ENCODE results near the gene BICRA. TPM values are rescaled to one million over a fixed set of nuclear protein-coding genes. Genes with fewer than 3 reads are reported as not detected.
A peak's percentile ranks its signal among the peaks of the same experiment; 100 is the strongest.

Gene BICRA
- total RNA-seq, 1 experiment from 2014 or later = 29.3 TPM

GRCh38 chr19:47661611-47662010 is 52.7 kb downstream of the BICRA start:
- no peak overlapping the region for H2BK120ac ChIP-seq (ENCODE audit: low read depth, low read length, poor library complexity, severe bottlenecking)
- no peak overlapping the region for H2BK12ac ChIP-seq (ENCODE audit: insufficient read length, low read depth, low read length)
- H3K27me3 Mint-ChIP-seq (ENCODE audit: low read depth) = no peaks in the 10 kb centered on the region
- H3K9me3 Mint-ChIP-seq = no peaks in the 10 kb centered on the region
- H3K27ac Mint-ChIP-seq = peak overlapping the region; percentile 48 to 64 (median 53); a peak in 4 of 7 replicates
- H3K9ac ChIP-seq (ENCODE audit: extremely low read depth, insufficient read length, low read length) = no peak overlapping the region
- H2AFZ ChIP-seq (ENCODE audit: low read length) = no peak overlapping the region
- H3K23me2 ChIP-seq (ENCODE audit: insufficient read length, low read depth, low read length, poor library complexity, severe bottlenecking) = no peaks in the 10 kb centered on the region
- no peak overlapping the region for H4K5ac ChIP-seq (ENCODE audit: insufficient read length, low read depth, low read length)
- H2BK20ac ChIP-seq (ENCODE audit: low read depth, low read length, poor library complexity, severe bottlenecking) = no peak overlapping the region
- H3K23ac ChIP-seq (ENCODE audit: insufficient read length, low read depth, low read length) = no peak overlapping the region
- no peaks in the 10 kb centered on the region for H3K4me1 ChIP-seq (ENCODE audit: insufficient read depth, low read length)
- TF ChIP-seq CTCF (conservative IDR thresholded peaks at IDR 0.05) = no peak
- H2BK15ac ChIP-seq (ENCODE audit: low read depth, low read length) = no peak overlapping the region
- no peak overlapping the region for H2BK5ac ChIP-seq (ENCODE audit: insufficient read length, low read length)
- peaks cover 3% of the 10 kb centered on the region; the same call in 1 of the 2 replicates for H3K79me2 ChIP-seq (ENCODE audit: insufficient read depth, low read length)
- no peak overlapping the region for H3K18ac ChIP-seq (ENCODE audit: insufficient read length, low read depth, low read length)
- no peak overlapping the region for H3K4ac ChIP-seq (ENCODE audit: low read depth, low read length)
- H3K79me1 ChIP-seq (ENCODE audit: insufficient read depth, low read depth, low read length, poor library complexity, severe bottlenecking) = peaks cover 12% of the 10 kb centered on the region
- peaks cover 2 to 12% (median 3%) of the 10 kb centered on the region in 3 experiments; a peak in 5 of 7 replicates for H3K36me3 Mint-ChIP-seq (ENCODE audit: insufficient read depth in 1 of 3, low read depth in 3 of 3)
- DNase-seq = no peak
- H3K56ac ChIP-seq (ENCODE audit: insufficient read length, low read depth, low read length) = no peak overlapping the region
- no peaks in the 10 kb centered on the region for H4K20me1 ChIP-seq (ENCODE audit: control insufficient read depth, insufficient read depth, insufficient read length)
- no peak overlapping the region for H3T11ph ChIP-seq (ENCODE audit: low read length)
- peaks cover 2 to 12% of the 10 kb centered on the region in 2 experiments; a peak in 3 of 4 replicates for H3K4me1 Mint-ChIP-seq
- no peak overlapping the region for H4K8ac ChIP-seq (replicated peaks; ENCODE audit: insufficient read length, low read depth, low read length)
- H2AK5ac ChIP-seq (ENCODE audit: insufficient read length, low read length) = no peak overlapping the region
- no peaks in the 10 kb centered on the region for H3K27me3 ChIP-seq (ENCODE audit: insufficient read depth, low read length)
- no peaks in the 10 kb centered on the region for H3K9me3 ChIP-seq (ENCODE audit: control insufficient read depth, low read depth, low read length)
- H3K14ac ChIP-seq (ENCODE audit: insufficient read depth, low read length) = no peak overlapping the region
- no CpG with 5 or more reads among the region's 4 CpGs for WGBS (ENCODE audit: extremely low coverage, insufficient read length, low lambda C conversion rate)
- no peak overlapping the region for H4K91ac ChIP-seq (ENCODE audit: insufficient read length, low read depth, low read length)
- H3K4me2 ChIP-seq (ENCODE audit: insufficient read depth, insufficient read length, low read length) = no peak overlapping the region
- H3K4me3 Mint-ChIP-seq = no peak overlapping the region
- H3K27ac ChIP-seq (ENCODE audit: insufficient read length, low read depth, low read length) = no peak overlapping the region

Measured in H9 (cell line).